Measurements from ENCODE around the gene RRBP1.

Gene RRBP1

DNA sequence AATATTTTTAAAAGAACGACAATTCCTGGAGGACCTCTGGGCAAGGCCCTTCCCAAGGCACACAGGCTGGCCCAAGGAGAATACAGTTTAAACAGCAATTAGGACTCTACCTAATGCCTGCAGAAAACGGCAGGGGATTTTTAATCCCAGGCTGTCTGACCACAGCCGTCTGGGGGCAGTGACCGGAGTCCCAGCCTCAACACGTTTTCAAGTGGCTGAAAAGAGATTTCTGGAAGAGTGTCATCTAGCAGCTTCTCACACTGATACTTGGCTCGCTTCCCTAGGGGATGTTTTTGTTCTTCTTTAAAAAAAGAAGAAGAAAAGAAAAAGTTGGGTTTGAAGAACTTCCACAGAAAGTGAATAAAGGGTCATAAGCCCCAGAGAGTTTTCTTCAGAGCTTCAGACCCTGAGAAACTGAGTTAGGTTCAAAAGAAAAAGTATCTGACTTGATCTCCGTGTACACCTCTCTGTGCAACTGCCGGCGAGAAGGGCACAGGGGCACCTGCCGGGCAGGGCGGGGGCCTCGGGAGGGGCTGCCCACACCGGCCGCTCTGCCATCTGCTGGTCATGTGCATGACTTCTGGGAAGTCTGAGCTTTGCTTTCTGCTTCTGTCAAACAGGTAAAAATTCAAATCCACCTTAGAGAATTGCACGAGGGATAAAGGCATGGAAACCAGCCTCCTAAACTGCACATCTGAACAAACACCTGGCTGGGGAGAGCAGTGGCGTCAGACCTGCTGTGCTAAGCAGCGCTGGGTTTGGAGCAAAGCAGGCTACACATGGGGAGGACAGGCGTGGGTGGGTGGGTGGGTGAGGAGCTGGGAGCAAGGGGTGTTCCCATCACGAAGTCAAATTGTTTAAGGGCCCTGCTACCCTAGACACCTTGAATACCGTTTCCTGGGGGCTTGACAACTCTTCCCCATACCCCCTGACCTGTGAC is 33.0 kb downstream of the RRBP1 start:
- ChIA-PET CTCF (interaction anchor here (0.9 to 2.9 kb wide), 17 partner anchors 9 to 347 kb away, joined by 3 to 12 read pairs (median 4); partner anchors contain the start of gene RRBP1), POLR2A (interaction anchor here (2.2 kb wide), 1 partner anchor 33 kb away, joined by 7 read pairs; the partner anchor contains the start of gene RRBP1)
- peak; percentile 42 for TF ChIP-seq CTCF (IDR thresholded peaks at IDR 0.05; ENCODE audit: control extremely low read depth, extremely low read depth, low read depth, missing control alignments)
- DNase-seq (ENCODE audit: extremely low spot score): peak; percentile 65

- ChIA-PET POLR2A (interaction anchor here (2.2 kb wide), 1 partner anchor 34 kb away, joined by 7 read pairs; the partner anchor contains the start of gene RRBP1), CTCF (interaction anchor here (0.8 to 2.9 kb wide), 12 partner anchors 10 to 348 kb away, joined by 3 to 12 read pairs (median 4); partner anchors contain the start of gene RRBP1)
- no peak for DNase-seq (ENCODE audit: extremely low spot score)
- no peak for TF ChIP-seq CTCF (IDR thresholded peaks at IDR 0.05; ENCODE audit: control extremely low read depth, extremely low read depth, low read depth, missing control alignments)
Measured at GRCh38 chr20:17648315-17648646, 33.8 kb downstream of the RRBP1 start.

- ChIA-PET POLR2A (interaction anchor here (2.2 kb wide), 1 partner anchor 35 kb away, joined by 7 read pairs; the partner anchor contains the start of gene RRBP1), CTCF (interaction anchor here (0.8 to 3.1 kb wide), 13 partner anchors 11 to 349 kb away, joined by 3 to 13 read pairs (median 5); partner anchors contain the start of gene RRBP1)
Measured at GRCh38 chr20:17647391-17648314, 34.4 kb downstream of the RRBP1 start.

GRCh38 chr20:17646961-17647301 is 35.1 kb downstream of the RRBP1 start:
- no peak for DNase-seq (ENCODE audit: extremely low spot score)
- CTCF ChIA-PET: interaction anchor here (0.9 to 3.1 kb wide), 4 partner anchors 9 to 349 kb away, joined by 3 to 13 read pairs (median 6); no protein-coding TSS in a partner anchor
- no peak for TF ChIP-seq CTCF (IDR thresholded peaks at IDR 0.05; ENCODE audit: control extremely low read depth, extremely low read depth, low read depth, missing control alignments)
- POLR2A ChIA-PET: interaction anchor here (2.2 kb wide), 1 partner anchor 35 kb away, joined by 7 read pairs; the partner anchor contains the start of gene RRBP1

More at GRCh38 chr20:17647391-17648314, 34.4 kb downstream of the RRBP1 start:
- DNase-seq (ENCODE audit: extremely low spot score): no peak
- TF ChIP-seq CTCF (IDR thresholded peaks at IDR 0.05; ENCODE audit: control extremely low read depth, extremely low read depth, low read depth, missing control alignments): no peak

GRCh38 chr20:17646209-17646960 is 35.7 kb downstream of the RRBP1 start:
- TF ChIP-seq CTCF (IDR thresholded peaks at IDR 0.05; ENCODE audit: control extremely low read depth, extremely low read depth, low read depth, missing control alignments): no peak
- POLR2A ChIA-PET: no interaction called here
- CTCF ChIA-PET: interaction anchor here (0.9 to 3.1 kb wide), 5 partner anchors 10 to 350 kb away, joined by 3 to 13 read pairs (median 4); no protein-coding TSS in a partner anchor
- DNase-seq (ENCODE audit: extremely low spot score): no peak
